ENCODE results near the gene TRIB2. TPM values are rescaled to one million over a fixed set of nuclear protein-coding genes. Genes with fewer than 3 reads are reported as not detected.

Gene TRIB2
- total and polyA plus RNA-seq, 4 donors = 6.7 to 27.8 (median 12.3) TPM

- DNase-seq (ENCODE audit: low spot score) = no peak
- TF ChIP-seq REST (IDR thresholded peaks at IDR 0.05) (no peak), HNF4A (conservative IDR thresholded peaks at IDR 0.05) (no peak), YY1 (IDR thresholded peaks at IDR 0.05) (no peak), TAF1 (conservative IDR thresholded peaks at IDR 0.05) (no peak), GABPA (IDR thresholded peaks at IDR 0.05 in 1 of 2, conservative IDR thresholded peaks at IDR 0.05 in 1 of 2) (no peak), MAX (IDR thresholded peaks at IDR 0.05) (no peak), EGR1 (IDR thresholded peaks at IDR 0.05; ENCODE audit: low read depth in 2 of 2) (no peak), FOXA1 (IDR thresholded peaks at IDR 0.05) (no peak), FOXA2 (IDR thresholded peaks at IDR 0.05) (no peak), NR2F2 (IDR thresholded peaks at IDR 0.05) (no peak), HNF4G (IDR thresholded peaks at IDR 0.05) (no peak), SP1 (IDR thresholded peaks at IDR 0.05) (no peak), CTCF (IDR thresholded peaks at IDR 0.05; ENCODE audit: low read depth, low read length, missing input control) (no peak), RAD21 (IDR thresholded peaks at IDR 0.05) (no peak), RXRA (IDR thresholded peaks at IDR 0.05) (no peak), JUND (IDR thresholded peaks at IDR 0.05) (no peak), ATF3 (IDR thresholded peaks at IDR 0.05) (no peak)
- TF ChIP-seq, protein P1, sequence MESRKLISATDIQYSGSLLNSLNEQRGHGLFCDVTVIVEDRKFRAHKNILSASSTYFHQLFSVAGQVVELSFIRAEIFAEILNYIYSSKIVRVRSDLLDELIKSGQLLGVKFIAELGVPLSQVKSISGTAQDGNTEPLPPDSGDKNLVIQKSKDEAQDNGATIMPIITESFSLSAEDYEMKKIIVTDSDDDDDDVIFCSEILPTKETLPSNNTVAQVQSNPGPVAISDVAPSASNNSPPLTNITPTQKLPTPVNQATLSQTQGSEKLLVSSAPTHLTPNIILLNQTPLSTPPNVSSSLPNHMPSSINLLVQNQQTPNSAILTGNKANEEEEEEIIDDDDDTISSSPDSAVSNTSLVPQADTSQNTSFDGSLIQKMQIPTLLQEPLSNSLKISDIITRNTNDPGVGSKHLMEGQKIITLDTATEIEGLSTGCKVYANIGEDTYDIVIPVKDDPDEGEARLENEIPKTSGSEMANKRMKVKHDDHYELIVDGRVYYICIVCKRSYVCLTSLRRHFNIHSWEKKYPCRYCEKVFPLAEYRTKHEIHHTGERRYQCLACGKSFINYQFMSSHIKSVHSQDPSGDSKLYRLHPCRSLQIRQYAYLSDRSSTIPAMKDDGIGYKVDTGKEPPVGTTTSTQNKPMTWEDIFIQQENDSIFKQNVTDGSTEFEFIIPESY (IDR thresholded peaks at IDR 0.05) = no peak
- Histone ChIP-seq H3K9me3 (ENCODE audit: control insufficient read depth in 4 of 4, low read length in 3 of 4) (no peaks in the 10 kb centered on the region), H3K4me3 (ENCODE audit: low read depth in 1 of 3, low read length in 3 of 3) (no peak overlapping the region), H3K27me3 (ENCODE audit: control insufficient read depth in 4 of 4, insufficient read depth in 4 of 4, low read length in 3 of 4) (no peaks in the 10 kb centered on the region), H3K4me1 (ENCODE audit: control insufficient read depth in 4 of 4, insufficient read depth in 4 of 4, low read length in 3 of 4) (peaks cover 7 to 15% (median 10%) of the 10 kb centered on the region in 4 donors), H3K27ac (ENCODE audit: low read depth in 1 of 2, low read length in 2 of 2) (peak overlapping the region in 1 of 2 donors; percentile 16), H3K36me3 (ENCODE audit: control insufficient read depth in 4 of 4, insufficient read depth in 3 of 4, low read depth in 1 of 4, low read length in 3 of 4) (peaks cover 1 to 9% (median 5%) of the 10 kb centered on the region in 4 donors), H3K9ac (ENCODE audit: low read depth in 1 of 2, low read length in 2 of 2) (no peak overlapping the region)
- 71% methylated on average over 9 of the region's 9 CpGs for WGBS
Observed at GRCh38 chr2:12737297-12737696, 20.6 kb downstream of the TRIB2 start.

All from liver (tissue), 9 donors.